Activated CD4-positive, alpha-beta T cell treated with anti-CD3 and anti-CD28 coated beads for 1 hour (primary cell): Measurements from ENCODE around the gene RFWD3.
"Not testable (repeated sequence)": the region's sequence is repeated elsewhere in the genome, so short reads cannot be mapped to it uniquely, and the experiment has no call there.

ENCODE experiments used
- DNase-seq: peaks from one replicate; pipeline ENCODE4 v3.0.0-alpha.2; 2020

RFWD3 gene, protein sequence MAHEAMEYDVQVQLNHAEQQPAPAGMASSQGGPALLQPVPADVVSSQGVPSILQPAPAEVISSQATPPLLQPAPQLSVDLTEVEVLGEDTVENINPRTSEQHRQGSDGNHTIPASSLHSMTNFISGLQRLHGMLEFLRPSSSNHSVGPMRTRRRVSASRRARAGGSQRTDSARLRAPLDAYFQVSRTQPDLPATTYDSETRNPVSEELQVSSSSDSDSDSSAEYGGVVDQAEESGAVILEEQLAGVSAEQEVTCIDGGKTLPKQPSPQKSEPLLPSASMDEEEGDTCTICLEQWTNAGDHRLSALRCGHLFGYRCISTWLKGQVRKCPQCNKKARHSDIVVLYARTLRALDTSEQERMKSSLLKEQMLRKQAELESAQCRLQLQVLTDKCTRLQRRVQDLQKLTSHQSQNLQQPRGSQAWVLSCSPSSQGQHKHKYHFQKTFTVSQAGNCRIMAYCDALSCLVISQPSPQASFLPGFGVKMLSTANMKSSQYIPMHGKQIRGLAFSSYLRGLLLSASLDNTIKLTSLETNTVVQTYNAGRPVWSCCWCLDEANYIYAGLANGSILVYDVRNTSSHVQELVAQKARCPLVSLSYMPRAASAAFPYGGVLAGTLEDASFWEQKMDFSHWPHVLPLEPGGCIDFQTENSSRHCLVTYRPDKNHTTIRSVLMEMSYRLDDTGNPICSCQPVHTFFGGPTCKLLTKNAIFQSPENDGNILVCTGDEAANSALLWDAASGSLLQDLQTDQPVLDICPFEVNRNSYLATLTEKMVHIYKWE

DNA sequence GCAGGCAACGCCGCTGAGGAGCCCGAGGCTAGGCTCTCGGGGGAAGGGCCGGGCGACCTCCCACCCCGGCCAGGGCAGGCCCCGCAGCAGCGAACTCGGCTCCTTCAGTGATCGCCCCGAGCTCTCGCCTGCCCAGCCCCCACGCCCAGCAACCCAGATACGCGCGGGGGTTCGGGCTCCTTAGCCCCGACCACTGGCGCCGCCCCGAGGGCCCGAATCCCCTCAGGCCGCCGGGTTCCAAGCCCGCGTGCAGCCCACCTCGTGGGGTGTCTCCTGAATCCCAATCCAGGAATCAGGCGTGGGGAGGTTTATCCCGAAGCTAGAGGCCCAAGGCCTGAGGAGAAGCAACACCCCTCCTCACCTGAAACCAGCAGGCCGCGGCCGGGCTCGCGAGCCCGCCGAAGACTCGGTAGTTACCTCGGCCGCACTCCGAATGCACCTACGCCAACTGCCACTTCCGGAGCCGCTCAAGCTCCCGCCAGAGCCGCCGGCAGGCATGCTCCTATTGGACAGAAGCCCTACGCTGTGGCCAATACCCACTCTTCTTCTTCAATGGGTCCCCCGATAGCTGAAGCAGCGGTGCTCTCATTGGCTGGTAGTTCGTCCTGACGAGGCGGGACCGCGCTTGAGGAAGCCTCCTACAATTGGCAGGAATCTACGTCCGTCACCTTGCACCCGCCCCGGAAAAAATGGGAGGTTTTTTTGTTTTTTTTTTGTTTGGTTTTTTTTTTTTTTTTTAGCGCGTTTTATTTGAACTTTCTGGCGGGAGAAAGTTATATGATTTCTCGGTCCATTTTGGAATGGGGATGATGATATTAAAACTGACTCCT lies at the start of gene RFWD3:
Gene RFWD3 (minus strand): TSS at position 453 of the 830 bp plus-strand sequence. CDS start 5,428 bp downstream, outside the sequence.
- peak; percentile 95 for DNase-seq

DNA sequence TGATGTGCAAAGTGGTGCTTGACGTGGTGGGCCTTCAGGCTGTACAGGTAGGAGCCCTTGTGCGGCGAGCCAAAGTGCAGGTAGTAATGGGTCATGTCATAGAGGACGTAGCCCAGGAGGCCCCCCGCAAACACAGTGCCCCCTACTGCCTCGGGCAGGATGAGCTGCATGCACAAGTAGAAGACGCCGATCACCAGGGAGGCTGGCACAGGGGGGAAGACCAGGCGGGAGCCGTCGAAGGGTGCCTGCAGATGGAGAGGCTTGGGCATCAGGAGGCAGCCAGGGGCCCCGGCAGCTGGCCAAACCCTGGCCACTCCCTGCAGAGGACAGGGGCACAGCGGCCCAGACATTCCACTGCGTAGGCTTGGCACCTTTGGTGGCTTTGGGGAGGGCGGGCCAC lies 49.7 kb upstream of the RFWD3 start:
- DNase-seq: no peak

DNA sequence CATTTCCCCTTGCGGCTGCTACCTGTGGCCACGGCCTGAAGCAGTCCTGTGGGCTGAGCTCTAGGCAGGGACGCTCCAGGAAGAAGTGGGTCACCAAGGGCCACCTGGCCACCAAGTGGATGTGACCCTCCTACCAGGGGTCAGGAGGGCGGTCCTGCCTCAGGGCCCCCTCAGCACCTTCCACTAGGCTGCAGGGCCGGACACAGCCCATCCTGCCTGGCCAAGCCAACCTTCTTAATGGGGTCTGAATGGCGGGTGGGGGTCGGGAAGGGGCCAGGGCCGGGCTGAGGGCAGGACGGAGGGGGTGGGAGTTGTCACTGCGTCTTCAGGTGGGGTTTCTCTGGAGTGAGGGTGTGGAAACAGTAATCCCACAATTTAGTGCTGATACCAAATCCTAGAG lies 47.2 kb upstream of the RFWD3 start:
- DNase-seq: no peak

DNA sequence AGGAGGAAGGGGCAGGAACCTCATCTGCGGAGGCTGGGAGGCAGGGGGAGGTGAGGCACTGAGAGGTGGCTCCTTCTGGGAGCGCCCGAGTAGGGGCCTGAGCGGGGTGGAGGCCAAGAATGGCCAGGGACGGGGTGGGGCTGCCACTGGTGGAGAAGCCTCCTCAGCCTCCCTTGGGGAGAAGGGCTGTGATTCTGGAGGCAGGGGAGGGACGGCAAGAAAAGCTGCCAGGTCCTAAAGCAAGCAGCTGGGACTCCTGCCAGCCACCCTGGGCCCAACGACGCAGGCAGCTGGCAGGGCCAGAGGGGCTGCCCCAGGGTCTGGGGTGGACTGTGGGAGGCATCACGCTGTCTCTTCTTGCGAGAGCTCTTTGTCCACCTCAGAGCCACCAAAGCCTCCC lies 46.6 kb upstream of the RFWD3 start:
- DNase-seq: no peak

DNA sequence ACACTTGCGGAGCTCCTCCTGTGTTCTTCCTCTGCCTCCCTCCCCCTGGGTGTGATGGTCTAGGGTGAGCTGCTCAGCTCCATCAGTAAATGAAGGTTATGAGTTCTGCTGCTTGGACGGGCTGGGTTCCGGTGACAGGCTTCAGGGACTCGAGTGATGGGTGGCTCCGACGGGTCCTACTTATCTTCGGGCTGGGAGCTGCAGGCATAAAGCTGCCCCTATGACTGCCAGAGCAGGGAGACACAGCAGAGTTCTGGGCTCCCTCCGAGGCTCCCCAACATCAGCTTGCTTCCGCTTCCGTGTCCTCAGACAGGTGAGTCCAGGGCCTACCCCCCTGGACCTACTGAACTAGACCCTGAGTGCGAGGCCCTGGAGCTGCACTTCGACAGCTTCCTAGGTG lies 45.3 kb upstream of the RFWD3 start:
- no peak for DNase-seq

DNA sequence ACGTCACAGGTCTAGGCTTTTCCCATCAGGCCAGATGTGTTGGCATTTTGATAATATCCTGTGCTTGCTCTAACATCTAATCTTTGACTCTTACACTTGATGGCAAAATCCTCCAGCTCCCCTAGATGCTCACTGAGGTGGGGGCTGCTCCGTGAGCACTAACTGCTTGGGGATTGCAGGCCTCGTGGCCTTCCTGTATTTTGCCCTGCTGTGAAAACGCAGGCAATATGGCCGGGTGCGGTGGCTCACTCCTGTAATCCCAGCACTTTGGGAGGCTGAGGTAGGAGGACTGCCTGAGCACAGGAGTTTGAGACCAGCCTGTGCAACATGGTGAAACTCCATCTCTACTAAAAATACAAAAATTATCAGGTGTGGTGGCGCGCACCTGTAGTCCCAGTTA lies 43.7 kb upstream of the RFWD3 start:
- no peak for DNase-seq

DNA sequence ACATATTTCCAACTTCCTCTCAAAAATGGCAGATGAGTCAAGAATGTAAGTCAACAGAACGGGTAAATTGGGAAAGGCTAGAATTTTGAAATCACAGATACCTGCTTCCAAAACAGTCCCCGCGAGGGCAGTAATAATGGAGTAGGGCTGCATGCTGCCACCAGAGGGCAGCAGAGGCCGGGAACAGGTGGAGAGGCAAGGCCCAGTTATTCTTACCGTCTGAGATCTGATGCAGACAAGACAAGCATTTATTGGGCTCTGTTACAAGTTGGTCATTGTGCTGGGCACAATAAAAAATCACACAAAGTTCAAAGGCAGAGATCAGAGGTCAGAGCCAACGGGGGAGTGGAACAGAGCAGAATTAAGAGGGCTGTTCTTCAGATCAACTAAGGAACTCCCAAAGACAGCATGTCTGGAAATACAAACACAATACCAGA lies 42.8 kb upstream of the RFWD3 start:
- peak; percentile 73 for DNase-seq

DNA sequence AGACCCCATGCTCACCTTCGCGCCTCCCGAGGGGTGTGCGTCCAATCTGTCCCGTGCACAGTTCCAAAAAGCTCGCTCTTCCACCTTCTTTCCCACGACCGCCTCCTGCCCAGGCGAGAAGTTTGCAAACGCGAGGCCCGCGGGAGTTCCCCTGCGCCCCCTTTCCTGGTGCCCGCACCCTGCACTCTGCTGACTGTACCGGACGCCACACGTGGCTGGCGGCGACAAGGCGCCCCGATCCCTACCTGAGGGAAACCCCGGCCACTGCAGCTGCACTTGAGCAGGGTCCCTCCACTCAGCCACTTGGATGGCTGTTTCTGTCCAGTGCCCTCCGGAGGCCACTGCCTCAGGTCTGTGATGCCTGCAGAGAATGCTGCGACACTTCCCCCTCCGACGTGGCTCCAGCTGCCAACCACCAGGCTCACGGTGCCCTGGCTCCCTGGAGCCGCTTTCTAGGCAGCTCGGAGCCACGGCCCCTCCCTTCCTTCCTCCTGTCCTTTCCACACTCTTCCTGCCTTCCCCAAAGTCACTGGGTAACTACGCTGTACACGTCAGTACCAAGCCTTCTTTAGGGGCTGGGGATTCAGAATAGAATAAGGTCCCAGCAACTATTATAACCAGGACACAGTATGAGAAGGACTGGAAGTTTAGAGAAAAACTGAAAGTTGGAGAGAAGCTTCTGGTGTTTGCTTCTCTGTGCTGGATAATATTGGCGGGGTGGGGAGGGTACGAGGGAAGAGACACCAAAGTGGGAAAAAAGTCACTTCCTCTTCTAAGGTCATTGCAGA lies 34.0 kb upstream of the RFWD3 start, which contains the start of gene MLKL:
Gene MLKL (minus strand): TSS at position 425 of the 788 bp plus-strand sequence. CDS start 5,105 bp downstream, outside the sequence.
- DNase-seq: peak; percentile 42

DNA sequence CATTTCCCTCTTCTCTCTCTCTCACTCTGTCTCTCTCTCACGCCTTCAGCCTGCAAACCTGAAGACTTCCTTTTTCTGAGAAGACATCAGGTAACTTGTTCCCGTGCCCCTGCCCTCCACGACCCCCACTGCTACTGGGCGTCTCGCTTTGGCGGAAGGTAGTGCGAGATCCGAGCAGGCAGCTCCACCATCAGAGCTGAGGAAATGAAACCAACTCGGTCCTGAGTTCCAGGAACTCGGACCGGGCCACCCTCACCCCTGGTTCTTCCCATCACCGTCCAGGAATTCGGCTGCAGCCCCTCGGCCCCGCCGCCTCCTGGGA lies 33.4 kb upstream of the RFWD3 start:
- DNase-seq: no peak

DNA sequence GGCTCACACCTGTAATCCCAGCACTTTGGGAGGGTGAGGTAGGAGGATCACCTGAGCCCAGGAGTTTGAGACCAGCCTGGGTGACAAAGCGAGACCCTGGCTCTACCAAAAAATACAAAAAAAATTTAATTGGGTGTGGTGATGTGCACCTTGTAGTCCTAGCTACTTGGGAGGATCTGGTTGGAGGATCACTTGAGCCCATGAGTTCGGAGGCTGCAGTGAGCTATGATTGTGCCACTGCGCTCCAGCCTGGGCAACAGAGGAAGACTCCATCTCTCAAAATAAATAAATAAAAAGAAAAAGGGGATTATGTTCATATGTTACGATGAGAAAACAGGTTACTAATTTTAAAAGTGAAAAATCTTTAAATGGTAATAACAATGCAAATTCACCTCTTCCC lies 33.0 kb upstream of the RFWD3 start:
- DNase-seq: no peak

DNA sequence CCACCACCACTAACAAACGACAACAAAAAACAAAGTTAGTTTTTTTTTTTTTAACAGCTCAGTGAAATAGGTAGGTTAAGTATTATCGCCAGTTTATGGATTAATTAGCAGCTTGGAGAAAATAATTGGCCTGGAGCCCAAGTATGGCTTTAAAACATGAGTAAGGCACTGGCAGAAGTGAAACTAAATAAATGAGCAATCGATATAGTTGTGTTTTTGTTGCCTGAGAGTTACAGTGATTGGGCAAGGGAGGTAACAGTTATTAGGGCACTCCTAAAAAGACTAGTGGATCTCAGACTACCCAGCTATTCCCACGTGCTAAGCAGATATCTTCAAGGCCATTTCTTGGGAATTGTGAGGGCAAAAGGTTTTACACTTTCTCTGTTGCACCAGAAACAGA lies 31.5 kb upstream of the RFWD3 start:
- DNase-seq: no peak

DNA sequence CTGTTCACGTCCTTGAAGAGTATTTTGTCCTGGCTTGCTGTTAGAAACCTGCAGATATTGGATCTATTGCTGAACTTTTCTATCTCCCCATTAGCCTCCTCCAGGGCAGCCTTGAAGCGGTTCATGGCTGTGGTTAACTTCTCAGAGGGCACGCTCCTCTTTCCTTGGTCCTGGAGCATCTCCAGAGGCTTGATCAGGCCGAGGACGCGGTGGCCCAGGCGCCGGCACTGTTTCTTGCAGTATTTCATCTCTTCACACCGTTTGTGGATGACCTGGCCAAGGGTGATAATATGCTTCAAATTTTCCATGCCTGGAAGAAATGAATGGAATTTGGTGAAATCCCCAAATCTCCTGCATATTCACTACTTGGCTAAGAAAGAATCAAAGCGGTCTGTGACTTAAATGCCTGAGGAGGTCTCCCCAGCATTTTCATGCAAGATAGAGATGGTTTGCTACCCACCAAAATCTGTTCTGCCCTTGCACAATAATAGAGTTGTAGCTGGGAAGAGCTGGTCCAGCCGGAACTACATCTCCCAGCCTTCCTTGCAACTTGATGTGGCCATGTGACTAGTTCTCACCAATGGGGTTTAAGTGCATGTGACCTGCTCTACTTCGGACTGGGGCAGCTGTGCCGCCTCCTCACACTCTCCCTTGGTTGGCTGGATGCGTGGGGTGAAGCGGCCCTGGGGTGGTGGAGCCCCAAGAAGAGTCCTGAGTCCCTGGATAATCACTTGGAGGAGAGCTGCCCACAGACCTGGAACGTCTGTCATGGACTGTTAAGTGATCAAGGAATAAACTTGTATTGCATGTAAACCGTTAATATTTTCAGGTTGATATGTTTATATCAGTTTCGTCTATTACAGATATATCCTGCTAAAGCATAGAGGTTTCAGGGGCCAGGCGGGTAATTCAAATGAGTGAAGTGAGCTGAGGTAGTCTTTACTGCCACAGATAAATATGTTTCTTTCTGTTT lies 29.1 kb upstream of the RFWD3 start:
- DNase-seq: peak; percentile 22

DNA sequence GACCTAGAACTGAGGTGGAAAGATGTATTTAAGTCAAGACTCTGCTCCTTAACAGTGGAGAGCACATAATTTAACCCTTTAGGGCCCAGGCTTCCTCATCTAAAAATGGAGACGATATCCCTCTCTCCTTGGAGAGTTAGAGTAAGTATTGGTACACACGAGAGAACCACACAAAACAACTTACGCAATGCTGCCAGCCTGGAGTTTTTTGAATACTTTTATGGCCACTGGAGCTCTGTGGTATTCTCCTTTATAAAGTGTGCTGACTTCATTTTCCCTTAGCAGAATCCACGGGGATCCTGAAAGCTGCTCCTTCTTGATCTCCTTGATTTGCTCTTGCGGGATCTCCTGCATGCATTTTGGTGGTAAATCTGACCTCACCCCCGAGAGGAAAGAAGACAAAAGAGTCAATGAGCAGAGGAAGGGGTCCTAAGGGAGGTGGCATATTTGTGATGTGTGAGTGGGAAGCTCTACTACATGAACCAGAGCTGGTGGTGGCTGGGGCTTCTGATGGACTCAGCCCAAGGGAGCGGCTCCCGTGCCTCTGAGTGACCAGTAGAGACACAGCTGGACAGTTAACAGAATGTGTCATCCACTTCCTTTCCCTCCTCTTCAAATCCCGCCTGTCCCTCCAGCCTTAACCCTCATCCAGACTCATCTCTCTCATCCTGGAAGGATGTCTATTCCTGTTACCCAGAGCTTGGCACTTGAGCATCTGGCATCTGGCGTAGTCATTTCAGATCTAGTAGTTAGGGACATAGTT lies 24.6 kb upstream of the RFWD3 start:
- no peak for DNase-seq

DNA sequence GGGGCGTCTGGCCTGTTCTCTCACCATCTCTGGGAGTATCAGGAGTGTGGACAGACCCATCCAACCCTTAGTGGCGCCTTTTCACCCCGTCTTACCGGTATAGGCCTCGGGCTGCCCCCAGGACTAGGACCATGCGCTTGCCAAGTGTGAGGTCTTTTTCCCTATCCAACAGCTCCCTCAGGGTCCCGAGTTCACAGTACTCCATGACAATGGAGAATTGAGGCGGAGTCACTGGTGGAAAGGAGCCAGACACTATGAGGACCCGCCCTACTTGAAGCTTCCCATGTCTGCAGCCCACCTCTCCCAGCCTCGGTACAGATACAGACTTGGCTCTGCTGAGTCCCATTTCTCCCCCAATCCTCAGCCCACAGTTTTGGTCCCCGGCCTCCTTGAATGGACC lies 15.9 kb upstream of the RFWD3 start:
- no peak for DNase-seq

DNA sequence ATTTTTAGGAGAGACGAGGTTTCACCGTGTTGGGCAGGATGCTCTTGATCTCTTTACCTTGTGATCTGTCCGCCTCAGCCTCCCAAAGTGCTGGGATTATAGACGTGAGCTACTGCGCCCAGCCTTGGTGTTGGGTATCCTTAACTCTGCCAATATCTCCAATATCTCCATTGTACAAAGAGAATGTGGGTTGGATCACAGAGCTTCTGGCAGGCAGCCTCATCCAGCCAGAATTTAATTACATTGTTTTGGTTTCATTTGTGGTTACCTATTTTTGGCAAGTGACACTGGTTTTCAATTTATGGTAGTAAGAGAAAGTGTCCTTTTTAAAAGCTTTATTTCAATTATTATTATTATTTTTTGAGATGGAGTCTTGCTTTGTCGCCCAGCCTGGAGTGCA lies 14.0 kb upstream of the RFWD3 start:
- no peak for DNase-seq

DNA sequence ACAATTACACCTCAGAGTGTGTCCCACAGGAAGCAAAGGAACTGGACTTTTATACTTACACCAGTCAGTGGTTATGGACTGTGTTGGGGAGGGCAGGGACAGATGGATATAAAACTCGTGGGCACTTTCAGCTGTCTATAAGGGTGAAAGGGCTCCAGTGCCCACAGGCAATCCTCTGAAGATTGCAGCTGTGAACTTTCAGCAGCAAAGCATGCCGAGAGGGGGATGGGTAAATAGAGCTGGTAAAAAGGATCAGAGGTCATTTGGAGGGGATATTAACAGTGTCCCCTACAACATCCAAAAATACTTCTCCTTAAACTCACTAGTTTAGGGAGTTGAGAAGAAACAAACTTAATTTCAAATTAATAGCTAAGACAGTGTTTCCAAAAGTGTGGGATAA lies 13.3 kb upstream of the RFWD3 start:
- no peak for DNase-seq

DNA sequence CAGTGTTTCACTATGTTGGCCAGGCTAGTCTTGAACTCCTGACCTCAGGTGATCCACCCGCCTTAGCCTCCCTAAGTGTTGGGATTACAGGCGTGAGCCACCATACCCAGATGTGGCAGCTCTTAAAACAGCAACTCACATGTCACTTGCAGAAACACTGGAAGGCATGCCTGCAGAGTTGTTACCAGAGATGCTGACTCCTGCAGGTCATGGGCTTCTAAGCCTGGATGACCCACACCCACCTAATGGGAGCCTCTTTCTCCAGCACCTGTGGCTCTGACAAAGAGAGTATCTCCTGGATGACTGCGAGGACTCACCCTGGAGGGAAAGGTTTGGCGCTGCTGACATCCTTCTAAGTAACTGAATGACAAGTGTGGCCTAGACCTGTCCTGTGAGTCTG lies 11.2 kb upstream of the RFWD3 start:
- no peak for DNase-seq

DNA sequence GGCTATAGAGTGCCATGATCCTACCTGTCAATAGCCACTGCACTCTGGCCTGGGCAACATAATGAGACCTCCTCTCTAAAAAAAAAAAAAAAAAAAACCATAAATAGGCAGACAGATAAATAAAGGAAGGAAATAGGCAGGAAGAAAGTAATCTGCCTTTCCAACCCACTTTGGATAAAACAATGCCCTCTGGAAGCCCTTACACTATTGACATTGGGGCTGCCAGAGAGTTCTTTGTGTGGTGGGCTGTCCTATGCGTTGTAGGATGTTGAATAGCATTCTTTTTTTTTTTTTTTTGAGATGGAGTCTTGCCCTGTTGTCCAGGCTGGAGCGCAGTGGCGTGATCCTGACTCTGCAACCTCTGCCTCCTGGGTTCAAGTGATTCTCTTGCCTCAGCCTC lies 7.2 kb upstream of the RFWD3 start:
- no peak for DNase-seq

DNA sequence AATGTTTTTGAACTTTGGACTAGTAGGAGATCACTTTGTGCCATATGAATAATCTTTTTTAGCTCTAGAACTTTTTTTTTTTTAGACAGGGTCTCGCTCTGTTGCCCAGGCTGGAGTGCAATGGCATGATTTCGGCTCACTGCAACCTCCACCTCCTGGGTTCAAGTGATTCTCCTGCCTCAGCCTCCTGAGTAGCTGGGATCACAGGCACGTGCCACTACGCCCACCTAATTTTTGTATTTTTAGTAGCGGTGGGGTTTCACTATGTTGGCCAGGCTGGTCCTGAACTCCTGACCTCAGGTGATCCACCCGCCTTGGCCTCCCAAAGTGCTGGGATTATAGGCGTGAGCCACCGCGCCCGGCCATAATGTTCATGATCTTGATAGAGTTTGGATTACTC lies 2.2 kb upstream of the RFWD3 start:
- not testable (repeated sequence) for DNase-seq

DNA sequence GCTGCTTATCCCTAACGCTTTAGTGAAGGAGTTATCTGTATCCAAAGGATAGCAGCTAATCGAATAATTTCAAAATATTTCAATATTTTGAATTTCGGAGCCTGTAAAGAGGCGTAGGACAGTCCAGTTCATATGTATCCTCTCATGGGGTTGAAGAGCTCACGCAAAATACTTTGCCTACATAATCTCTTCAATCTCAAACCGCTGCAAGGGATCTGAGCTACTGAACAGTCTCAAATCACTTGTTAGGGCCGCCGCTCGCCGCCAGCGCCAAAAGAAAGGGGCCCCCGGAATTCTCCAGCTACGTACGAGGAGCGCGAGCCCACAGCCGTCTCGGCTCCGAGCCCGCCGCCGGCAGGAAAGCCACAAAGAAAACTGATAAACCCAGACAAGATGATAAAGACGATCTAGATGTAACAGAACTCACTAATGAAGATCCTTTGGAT lies 601 bp upstream of the RFWD3 start:
- DNase-seq: no peak
